Measurements from ENCODE around the gene PSMD3.

PSMD3 gene

DNA sequence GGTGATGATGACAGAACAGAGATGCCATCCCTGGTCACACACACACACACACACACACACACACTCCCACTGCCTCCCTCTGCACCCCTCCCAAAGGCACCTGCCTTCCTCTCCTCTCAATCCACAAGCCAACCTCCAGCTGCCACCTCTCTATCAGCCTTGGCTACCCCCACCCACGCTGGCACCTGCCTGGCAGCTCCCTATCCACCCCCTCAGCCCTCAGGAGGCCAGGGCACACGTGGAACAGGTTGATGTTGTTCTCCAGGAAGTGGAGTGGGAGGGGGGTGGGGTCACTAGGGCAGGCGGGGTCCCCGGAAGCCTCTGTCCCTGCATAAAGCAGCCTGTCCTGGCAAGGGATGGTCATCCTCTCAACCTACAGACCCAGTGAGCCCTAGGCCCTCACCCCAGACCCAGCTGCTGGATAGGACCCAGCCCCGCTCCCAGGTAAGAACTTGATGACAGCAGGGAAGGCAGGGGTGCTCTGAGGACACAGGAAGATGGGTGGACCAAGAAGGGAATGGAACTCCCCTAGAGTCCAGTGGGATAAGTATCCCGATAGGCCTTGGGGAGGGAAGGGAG is 17.9 kb upstream of the PSMD3 start, which contains the start of gene GSDMA:
TSS of gene GSDMA (plus strand) at position 363 of the 579 bp plus-strand sequence. CDS start 2,684 bp downstream, outside the sequence.
- DNase-seq, result no peak

DNA sequence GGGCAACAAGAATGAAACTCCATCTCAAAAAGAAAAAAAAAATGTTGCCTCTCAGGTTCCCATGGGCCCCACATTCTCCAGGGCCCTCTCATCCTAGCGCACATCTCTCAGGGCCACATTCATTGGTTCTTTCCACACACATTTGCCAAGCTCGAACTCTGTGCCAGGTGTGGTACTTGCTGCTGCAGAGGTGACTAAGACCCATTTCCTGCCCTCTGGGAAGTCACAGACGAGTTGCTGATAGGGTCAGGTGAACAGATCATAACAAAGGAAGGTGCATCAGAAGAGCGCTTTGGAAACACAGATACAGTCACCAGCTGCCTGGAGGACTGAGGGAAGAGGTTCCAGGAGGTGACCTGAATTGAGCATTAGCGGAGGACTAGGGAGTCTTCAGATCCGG is 16.8 kb upstream of the PSMD3 start:
- no peak for DNase-seq

DNA sequence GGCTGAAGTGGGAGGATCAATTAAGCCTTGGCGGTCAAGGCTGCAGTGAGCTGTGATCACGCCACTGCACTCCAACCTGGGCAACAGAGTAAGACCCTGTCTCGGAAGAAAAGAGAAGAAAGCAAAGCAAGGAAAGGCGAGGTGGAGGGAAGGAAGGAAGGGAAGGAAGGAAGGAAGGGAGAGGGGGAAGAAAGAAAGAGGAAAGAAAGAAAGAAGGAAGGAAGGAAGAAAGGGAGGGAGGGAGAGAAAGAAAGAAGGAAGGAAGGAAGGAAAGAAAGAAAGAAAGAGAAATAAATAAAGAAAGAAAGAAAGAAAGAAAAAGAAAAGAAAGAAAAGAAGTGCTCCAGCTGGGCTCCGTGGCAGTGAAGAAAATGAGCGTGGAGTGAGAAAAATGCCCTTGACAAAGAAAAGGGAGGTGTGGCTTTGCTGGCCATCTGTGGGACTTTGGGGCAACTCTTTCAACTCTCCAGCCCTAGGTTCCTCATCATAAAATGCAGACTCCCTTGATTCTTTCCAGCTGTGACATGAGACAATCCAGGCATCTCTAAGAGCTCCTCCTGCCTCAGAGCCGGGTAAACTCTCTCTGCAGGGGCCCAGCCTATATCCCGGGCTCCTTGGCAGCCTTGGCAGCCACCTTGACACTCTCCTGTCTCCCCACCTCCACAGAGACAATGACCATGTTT is 15.4 kb upstream of the PSMD3 start:
- DNase-seq, result no peak

DNA sequence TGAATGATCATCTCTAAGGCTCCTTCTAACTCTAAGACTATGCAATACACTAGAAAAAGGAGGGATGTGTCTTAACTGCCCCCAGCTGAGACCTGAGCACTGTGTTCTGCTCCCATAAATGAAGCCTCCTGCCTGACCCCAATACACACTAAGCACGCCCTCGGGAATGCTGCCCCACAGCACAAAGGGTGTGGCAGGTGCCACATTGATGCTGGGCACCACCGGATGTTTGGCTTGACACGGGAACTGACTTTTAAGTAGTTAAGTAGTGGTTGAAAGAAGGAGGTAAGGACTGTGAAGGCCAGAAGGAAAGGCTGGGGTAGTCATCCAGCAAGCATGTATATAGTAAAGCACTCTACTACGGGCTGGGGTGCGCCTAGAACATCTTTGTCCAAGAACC is 13.8 kb upstream of the PSMD3 start:
- no peak for DNase-seq

DNA sequence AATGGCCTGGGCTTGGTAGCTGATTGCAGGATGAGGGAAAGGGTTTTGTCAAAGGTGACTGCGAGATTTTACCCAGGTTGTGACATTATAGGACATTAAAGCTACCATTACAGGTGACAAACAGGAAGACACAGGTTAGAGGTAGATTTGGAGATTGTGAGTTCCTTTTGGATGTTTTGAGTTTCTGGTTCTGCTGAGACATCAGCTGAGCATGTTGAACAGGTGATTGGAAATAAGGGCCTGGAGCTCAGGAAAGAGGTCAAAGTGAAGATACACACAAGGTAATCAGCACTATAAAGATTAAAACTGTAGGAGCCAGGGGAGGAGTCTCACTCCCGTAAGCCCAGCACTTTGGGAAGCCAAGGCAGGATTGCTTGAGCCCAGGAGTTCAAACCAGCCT is 11.8 kb upstream of the PSMD3 start:
- no peak for DNase-seq

DNA sequence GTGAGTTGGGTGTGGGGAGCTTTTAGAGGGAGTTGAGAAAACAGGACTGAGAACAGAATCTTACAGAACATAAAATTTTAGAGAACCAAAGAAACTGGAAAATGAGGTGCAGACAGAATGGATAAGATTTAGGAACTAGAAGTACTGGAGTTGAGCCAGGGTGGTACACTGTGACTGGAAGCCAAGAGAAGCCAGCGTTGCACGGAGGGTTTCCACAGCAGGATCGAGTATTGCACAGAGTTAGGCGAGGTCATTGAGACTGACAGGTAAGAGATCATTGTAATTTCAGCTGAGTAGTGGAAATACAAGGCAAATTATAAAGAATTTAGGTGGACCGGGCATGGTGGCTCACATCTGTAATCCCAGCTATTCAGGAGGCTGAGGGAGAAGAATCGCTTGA is 11.2 kb upstream of the PSMD3 start:
- DNase-seq, result no peak

DNA sequence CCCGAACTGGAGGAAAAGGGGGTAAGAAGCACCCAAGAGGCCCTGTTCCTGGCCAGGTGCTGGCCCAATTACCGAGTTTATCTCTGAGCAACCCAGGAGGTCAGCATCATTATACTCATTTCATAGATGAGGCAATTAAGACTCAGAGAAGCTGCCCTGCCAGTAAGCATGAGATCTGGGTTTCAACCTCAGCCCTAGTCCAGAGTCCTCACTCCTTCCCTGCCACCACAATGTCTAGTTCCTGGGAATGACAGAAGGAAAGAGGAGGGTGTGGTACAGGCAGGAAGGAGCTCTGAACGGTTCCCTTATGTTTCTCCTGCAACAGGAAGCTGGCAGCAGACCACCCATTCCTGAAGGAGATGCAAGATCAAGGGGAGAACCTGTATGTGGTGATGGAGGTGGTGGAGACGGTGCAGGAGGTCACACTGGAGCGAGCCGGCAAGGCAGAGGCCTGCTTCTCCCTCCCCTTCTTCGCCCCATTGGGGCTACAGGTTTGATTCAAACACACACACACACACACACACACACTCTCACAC is 10.4 kb upstream of the PSMD3 start:
- no peak for DNase-seq

DNA sequence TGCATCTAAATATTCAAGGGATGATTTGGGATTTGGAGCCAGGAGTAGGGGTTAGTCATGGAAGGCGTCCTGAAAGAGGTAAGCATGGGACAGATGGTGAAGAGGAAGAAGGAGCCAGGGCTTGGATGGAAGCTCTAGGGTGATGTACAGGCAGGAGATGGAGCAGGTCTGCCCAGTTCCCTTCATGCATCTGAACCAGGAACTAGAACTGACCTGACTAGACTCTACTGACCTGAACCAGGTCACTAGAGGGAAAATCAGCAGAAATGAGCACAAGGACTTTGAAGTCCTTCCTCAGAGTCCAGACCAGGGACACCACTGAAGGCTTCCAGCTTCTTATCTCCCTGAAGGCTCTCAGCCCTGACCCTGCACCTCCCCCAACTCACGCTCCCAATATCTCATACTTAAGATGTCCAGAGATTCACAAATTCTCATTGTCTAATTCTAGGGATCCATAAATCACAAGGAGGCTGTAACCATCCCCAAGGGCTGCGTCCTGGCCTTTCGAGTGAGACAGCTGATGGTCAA is 9.5 kb upstream of the PSMD3 start:
- DNase-seq, result no peak

DNA sequence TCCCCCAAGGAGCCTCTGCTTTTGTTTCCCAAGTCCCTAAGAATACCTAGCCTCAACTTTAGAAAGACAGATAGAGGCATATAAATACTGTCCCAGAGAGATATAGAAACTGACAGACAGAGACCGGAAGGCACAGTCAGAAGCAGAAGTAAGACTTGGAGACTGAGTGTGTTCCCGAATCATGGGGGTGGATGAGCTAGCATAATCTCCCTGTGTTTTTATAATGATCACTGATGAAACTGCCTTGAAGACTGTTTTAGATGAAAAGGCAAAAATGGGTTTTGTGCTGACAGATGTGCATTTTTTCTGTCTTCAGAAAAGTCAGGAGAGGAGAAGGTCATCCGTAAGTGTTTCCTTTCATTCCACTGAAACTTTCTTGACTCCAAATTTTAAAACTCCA is 8.3 kb upstream of the PSMD3 start:
- no peak for DNase-seq

DNA sequence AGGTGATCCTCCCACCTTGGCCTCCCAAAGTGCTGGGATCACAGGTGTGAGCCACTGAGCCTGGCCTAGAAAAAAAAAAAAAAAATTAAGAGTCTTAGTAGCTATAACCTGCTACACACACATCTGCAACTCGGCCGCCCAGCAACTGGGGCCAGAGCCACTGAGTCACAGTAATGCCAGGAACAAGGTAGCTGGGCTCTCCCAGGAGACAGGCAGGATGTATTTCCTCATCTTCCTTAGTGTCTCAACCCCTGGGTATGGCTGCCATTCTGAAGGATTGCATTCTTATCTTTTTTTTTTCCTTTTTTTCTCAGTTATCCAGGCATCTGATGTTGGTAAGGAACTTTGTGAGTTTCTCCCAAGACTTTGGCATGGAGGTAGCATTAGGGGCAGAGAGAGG is 7.1 kb upstream of the PSMD3 start:
- DNase-seq, result no peak

DNA sequence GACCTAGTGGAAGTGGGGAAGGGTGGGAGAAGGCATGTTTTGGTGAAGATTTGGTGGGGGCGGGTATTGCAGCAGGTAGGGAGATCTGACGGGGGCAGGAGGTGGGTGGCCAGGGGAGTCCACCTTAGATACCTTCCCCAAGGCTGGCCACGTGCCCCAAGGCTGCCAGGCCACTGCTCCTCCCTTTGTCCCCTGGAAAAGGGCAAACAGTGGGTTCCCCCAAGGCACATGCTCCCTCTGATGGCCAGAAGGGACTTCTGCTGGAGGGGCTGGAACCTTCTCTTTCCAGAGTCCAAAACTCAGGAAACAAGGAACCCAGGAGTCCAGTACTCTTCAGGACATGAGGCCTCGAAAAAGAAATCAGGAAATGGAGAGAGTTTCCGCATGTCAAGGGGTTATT is 6.2 kb upstream of the PSMD3 start:
- no peak for DNase-seq

DNA sequence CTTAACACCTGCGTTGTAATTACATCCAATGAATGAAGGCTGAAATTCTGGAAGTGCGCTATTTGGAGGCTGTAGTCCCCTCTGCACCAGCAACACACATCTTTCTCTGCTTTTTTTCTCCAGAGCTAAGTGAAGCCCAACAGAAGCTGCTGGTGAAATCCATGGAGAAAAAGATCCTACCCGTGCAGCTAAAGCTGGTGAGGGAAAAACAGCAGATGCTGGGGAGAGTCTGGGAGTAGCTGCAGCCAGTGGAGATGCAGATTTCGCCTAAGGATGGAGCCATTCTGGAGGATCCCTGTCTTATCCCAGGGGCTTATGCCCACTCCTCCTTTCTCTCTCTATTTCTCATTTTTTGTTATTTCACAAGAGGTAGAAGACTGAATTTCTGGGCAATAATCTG is 4.8 kb upstream of the PSMD3 start:
- no peak for DNase-seq

DNA sequence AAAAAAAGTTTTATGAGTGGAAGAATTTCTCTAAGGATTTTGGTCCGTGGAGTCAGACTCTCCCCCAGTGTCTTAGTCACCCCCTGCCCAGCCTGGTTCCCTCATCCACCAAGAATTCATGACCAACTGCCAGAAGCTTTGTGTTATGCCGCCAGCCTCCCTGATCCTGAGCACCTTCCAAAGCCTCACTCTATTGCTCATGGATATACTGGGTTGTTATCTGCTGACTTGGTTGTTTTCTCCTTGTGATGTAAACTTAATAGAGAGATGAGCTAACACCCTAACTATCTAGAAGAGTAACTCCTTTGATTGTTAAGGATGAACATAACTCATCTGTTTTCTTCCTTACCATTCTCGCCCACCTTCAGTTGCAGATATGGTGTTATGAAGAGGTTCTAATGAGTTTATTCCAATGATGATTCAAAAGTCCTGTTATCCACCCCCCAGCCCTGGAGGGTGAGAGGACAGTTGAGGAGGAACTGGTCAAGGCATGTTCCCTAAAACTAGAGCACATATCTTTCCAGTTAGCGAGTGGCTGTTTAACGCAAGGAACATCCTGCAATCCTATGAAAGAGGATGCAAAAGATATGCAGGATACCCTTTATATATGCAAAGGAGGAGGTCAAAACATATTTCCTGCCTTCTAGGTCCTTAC is 1.5 kb upstream of the PSMD3 start:
- DNase-seq, result no peak

DNA sequence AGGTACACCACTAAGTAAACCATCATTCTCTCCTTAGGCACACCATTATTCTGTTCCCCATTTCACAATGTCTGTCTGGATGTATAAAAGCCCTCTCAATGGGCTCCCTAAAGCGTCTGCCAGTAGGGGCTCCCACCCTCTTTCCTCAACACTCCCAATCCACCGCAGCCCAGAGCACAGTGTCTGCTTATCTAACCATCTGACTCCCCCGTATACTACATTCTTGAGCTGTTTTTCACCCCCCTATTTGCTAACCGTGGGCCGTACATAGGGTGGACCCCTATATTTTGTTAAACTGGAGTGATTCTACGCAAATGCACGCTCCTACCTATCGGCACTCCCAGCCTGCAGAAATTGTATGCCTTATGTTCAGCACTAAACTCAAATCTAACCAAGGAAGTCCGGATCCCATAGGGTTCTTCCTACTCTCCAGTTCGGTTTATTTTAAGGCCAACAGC is 685 bp upstream of the PSMD3 start:
- DNase-seq, result no peak

DNA sequence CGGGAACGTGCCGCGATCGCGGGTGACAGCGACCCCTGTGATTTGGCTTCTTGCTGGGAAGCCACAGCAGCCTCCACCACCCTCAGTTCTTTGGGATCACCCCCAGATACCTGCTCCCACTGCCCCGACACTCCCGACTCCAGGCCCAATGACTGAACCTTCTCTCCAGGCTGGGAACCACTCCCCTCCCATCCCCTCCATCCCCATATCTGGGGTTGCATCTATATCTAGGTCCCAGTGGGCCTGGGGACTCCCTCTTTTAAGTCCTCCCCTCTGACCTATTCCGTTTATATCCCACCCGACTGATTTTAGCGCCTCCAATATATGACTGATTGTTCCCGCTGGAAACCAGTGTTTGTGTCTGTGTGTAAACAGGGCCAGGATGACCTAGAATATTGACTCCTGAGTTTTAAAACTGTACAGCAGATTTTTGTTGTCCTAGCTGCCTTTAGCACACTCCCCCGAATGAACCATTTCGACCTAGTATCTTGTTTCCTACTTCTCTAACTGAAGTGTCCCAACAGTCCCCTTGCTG is 667 bp downstream of the PSMD3 start:
- no peak for DNase-seq

DNA sequence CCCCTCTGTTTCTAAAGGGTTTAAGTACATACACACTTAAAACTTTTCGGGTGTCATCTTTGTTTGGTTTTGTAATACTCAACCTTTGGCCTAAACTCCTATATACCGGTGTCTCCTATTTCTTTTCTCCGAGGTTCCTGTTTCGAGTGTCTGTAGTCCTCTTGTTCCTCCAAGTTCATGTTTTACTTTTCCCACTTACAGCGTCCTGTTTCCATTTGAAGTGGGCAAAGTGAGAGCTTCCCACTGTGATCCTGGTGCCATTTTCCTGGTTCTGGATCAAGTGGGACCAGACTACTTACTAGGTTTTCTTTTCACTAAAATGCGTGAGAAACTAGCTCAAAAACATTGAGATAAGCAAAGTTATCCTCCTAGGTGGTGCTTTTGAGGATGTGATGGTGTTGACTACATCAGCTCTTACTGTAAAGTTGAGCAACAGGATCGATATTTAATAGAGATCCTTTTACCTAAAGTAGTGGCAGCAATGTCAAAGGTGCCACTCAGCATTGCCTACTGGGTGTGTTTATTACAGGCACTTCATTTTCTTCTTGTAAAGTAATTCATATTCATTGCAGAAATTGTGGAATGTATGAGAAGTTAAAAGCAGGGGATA is 1.3 kb downstream of the PSMD3 start:
- no peak for DNase-seq

DNA sequence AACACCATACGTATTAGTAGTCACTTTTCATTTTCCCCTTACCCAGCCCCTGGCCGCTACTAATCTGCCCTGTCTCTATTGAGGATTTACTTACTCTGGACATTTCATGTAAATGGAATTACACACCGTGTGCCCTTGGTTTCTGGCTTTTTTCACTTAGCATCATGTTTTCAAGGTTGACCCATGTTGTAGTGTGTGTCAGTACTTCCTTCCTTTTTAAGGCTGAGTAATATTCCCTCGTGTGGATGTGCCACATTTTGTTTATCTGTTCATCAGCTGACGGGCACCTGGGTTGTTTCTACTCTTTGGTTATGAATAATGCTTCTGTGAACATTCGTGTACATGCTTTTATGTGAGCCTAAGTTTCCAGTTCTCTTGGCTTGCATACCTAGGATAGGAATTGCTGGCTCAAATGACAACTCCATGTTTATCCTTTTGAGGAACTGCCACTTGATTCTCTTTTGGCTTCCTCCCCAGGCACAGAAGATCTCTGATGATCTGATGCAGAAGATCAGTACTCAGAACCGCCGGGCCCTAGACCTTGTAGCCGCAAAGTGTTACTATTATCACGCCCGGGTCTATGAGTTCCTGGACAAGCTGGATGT is 7.7 kb downstream of the PSMD3 start:
- DNase-seq, result no peak

DNA sequence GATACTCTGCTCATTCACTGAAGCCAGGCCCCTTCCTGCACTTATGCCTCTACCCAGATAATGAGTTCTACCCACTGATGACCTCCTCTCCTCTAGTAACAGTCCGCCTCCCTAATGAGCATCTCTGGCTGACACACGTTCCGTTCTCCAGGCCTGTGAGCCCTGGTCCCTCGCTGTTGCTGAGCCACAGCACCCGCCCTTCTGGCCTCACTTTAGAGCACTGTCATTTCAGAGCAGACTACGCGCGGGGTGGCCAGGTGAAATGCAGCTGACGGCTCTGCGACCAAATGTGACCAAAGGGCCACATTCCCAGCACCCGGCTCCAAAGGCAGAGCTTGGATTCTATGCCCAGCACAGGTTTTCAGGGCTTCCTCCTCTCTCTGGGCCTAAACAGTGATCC is 13.8 kb downstream of the PSMD3 start:
- no peak for DNase-seq

DNA sequence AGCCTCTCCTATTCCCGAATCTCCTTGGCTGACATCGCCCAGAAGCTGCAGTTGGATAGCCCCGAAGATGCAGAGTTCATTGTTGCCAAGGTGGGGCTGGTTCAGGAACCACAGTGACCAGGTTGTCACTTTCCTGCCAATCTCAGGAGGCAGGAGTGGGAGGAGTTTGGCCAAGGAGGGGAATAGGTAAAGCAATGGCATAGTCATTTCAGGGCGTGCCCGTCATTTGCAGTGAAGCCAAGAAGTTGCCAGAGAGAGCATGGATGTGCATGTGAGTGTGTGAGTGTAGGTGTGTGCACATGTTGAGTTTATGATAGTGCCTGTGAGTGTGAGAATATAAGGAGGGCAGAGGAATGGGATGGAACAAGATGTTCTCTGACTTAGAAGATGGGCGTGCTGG is 14.8 kb downstream of the PSMD3 start:
- DNase-seq, result no peak

DNA sequence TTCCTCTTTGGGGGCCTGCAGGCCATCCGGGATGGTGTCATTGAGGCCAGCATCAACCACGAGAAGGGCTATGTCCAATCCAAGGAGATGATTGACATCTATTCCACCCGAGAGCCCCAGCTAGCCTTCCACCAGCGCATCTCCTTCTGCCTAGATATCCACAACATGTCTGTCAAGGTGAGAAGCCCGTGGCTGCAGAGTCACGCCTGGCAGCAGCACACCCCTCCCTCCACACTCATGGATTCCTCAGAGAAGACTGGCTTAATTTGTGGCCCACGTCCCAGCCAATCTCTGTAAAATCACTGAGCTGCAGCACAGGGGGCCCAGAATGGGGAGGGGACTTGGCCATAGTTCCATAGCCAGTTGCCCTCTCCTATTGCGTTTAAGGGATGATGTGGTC is 15.6 kb downstream of the PSMD3 start:
- no peak for DNase-seq

DNA sequence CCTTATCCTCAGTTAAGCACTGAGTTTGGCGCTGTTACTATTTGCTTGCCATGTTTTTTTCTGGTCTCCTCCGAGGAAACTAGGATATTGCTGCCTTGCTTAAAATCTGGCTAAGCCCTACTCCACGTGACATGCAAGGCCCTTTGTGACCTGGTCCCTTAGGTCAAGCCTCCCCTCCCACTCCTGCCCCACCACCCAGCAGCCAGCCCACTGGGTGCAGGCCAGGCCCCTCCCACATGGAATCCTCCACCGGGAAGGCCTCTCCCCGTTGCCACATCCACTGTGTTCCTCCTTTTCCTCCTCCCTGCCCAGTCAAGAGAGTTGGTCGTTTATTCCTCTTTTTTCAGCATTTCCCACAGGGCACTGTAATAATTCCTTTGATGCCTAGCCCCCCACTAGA is 16.2 kb downstream of the PSMD3 start:
- no peak for DNase-seq

DNA sequence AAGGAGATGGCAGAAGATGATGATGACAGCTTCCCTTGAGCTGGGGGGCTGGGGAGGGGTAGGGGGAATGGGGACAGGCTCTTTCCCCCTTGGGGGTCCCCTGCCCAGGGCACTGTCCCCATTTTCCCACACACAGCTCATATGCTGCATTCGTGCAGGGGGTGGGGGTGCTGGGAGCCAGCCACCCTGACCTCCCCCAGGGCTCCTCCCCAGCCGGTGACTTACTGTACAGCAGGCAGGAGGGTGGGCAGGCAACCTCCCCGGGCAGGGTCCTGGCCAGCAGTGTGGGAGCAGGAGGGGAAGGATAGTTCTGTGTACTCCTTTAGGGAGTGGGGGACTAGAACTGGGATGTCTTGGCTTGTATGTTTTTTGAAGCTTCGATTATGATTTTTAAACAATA is 16.9 kb downstream of the PSMD3 start:
- no peak for DNase-seq

DNA sequence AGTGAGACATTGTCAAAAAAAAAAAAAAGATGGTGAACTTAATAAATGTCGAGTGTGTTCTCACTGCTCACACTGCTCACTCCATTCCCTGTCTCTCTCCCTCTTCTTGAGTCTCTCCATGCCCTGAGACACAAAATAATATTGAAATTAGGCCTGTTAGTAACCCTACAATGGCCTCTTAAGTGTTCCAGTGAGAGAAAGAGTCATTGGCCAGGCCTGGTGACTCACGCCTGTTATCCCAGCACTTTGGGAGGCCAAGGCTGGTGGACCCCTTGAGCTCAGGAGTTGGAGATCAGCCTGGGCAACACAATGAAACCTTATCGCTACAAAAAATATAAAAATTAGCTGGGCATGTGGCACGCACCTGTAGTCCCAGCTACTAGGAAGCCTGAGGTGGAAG is 18.5 kb downstream of the PSMD3 start:
- no peak for DNase-seq

Data from activated CD4-positive, alpha-beta T cell treated with anti-CD3 and anti-CD28 coated beads, Interleukin-2, amount 50 U/mL, for 1 hour (primary cell).